K562 (cell line): ENCODE data around the gene DMRTA1. TPM values are rescaled to one million over a fixed set of nuclear protein-coding genes. Genes with fewer than 3 reads are reported as not detected.

ENCODE experiments used
- ATAC-seq: fragments of 200-7000 bp; cut with Tn5 transposase; 3 replicates; pipeline ENCODE4 v1.9.1; 2020; ENCODE audit warnings: moderate library complexity
- BruUV-seq: library from RNA; stranded (reverse); fragments of 400-500 nt; replicated peaks from 2 replicates; lab custom pipeline; 2021; lab: Mats Ljungman, UMichigan
- CTCF ChIA-PET: fragments of 300-600 bp; formaldehyde crosslinking; extraction: SDS; loops from one replicate; lab custom pipeline; 2021; ENCODE audit warnings: low intra/inter-chr PET ratio; lab: Yijun Ruan, JAX
- POLR2A ChIA-PET: fragments of 300-600, 350-650 bp; sonication (Branson Sonifier 250); formaldehyde crosslinking; extraction: SDS; loops from one replicate; lab custom pipeline; 2021; ENCODE audit warnings: antibody characterized with exemption, inconsistent platforms; lab: Yijun Ruan, JAX
- DNase-seq, 4 experiments: peaks; one replicate each; pipeline versions ENCODE4 v3.0.0 to v3.0.0-alpha.2; 2011 to 2018; ENCODE audit warnings: low spot score in 3 of 4, mixed read lengths in 3 of 4; ENCODE audit errors: extremely low read depth in 1 of 4
- FAIRE-seq: peaks from 2 replicates; lab custom pipeline; 2011; peaks lifted over from hg19 to GRCh38; lab: Jason Lieb, UNC
- H2AFZ ChIP-seq: 2 replicates; pipeline ENCODE4 v1.6.0; 2011; ENCODE audit warnings: low read depth, low read length, control low read depth, inconsistent platforms
- H3K27ac ChIP-seq: fragments of 200-600 bp; 3 replicates; pipeline ENCODE4 v1.8.0; 2011; ENCODE audit warnings: low read depth, mild to moderate bottlenecking, control low read depth, inconsistent platforms, low read length, moderate library complexity, mixed read lengths; ENCODE audit errors: extremely low read depth
- H3K27me3 ChIP-seq, 2 experiments: fragments of 300-600 bp in 1 of 2; 2 replicates in 1 of 2; 3 replicates in 1 of 2; pipeline versions ENCODE4 v1.6.0 to v1.8.0; 2011; ENCODE audit warnings: inconsistent platforms in 2 of 2, low read length in 2 of 2, mild to moderate bottlenecking in 1 of 2, mixed read lengths in 1 of 2, moderate library complexity in 1 of 2; ENCODE audit not compliant: control insufficient read depth in 2 of 2, insufficient read depth in 2 of 2
- H3K36me3 ChIP-seq: fragments of 300-600 bp; 3 replicates; pipeline ENCODE4 v1.8.0; 2011; ENCODE audit warnings: mild to moderate bottlenecking, low read length, inconsistent platforms; ENCODE audit not compliant: control insufficient read depth, insufficient read depth
- H3K4me1 ChIP-seq, 2 experiments: fragments of 200-600 bp in 1 of 2; replicated peaks in 1 of 2; 2 replicates in 1 of 2; 3 replicates in 1 of 2; pipeline versions ENCODE4 v1.5.1 to v1.8.0; 2011; ENCODE audit warnings: inconsistent platforms in 2 of 2, low read length in 2 of 2, mild to moderate bottlenecking in 1 of 2, mixed read lengths in 1 of 2, moderate library complexity in 1 of 2; ENCODE audit not compliant: control insufficient read depth in 2 of 2, insufficient read depth in 2 of 2
- H3K4me2 ChIP-seq: 2 replicates; pipeline ENCODE4 v1.6.1; 2011; ENCODE audit warnings: low read length, control low read depth, inconsistent platforms, mixed read lengths; ENCODE audit not compliant: insufficient read depth
- H3K4me3 ChIP-seq: fragments of 200-600 bp; sonication (generic), shearing (Covaris generic); 2 replicates; pipeline ENCODE4 v1.5.1; 2016; ENCODE audit warnings: control low read depth, inconsistent platforms
- H3K79me2 ChIP-seq: fragments of 200-600 bp; 3 replicates; pipeline ENCODE4 v1.8.0; 2011; ENCODE audit warnings: low read length, inconsistent platforms; ENCODE audit not compliant: control insufficient read depth, insufficient read depth
- H3K9ac ChIP-seq, 2 experiments: 2 replicates each; pipeline versions ENCODE4 v1.6.0 to v1.6.1; 2011; ENCODE audit warnings: low read depth in 2 of 2, low read length in 2 of 2, control low read depth in 1 of 2, inconsistent platforms in 1 of 2, mild to moderate bottlenecking in 1 of 2, mixed read lengths in 1 of 2; ENCODE audit not compliant: insufficient read depth in 1 of 2
- H3K9me1 ChIP-seq: one replicate; pipeline ENCODE4 v1.6.0; 2011; ENCODE audit warnings: inconsistent platforms, mild to moderate bottlenecking, low read length, moderate library complexity; ENCODE audit not compliant: control insufficient read depth, insufficient read depth
- H3K9me3 ChIP-seq: replicated peaks from 2 replicates; pipeline ENCODE4 v1.5.1; 2011; ENCODE audit warnings: low read depth, low read length, inconsistent platforms; ENCODE audit not compliant: control insufficient read depth, insufficient read depth
- H4K20me1 ChIP-seq: replicated peaks from 2 replicates; pipeline ENCODE4 v1.6.1; 2011; ENCODE audit warnings: low read length, inconsistent platforms, mixed read lengths; ENCODE audit not compliant: control insufficient read depth, insufficient read depth
- E2F3 ChIP-seq: fragments of 250-450 bp; sonication (Bioruptor Pico); IDR thresholded peaks from 2 replicates; pipeline ENCODE4 v1.4.0; 2020; ENCODE audit warnings: mild to moderate bottlenecking
- ETV6 ChIP-seq, 3 experiments: fragments of 150-350 bp in 1 of 3; sonication (generic) in 1 of 3; formaldehyde crosslinking in 1 of 3; IDR thresholded peaks; 2 replicates each; pipeline versions ENCODE4 v1.6.1 to v1.8.0; 2014 to 2022; ENCODE audit warnings: borderline replicate concordance in 2 of 3, low read depth in 2 of 3, antibody characterized with exemption in 1 of 3, low read length in 1 of 3, mild to moderate bottlenecking in 1 of 3, missing genetic modification reagents in 1 of 3
- GTF2B ChIP-seq: IDR thresholded peaks from 2 replicates; pipeline ENCODE4 v1.6.1; 2011; ENCODE audit not compliant: insufficient read length; ENCODE audit errors: extremely low read depth
- IRF9 ChIP-seq: fragments of 450-650 bp; IDR thresholded peaks from 2 replicates; pipeline ENCODE4 v1.6.1; 2016; ENCODE audit warnings: missing biosample characterization, missing genetic modification characterization
- MTF1 ChIP-seq: fragments of 250-450 bp; sonication (Bioruptor Pico); IDR thresholded peaks from 2 replicates; pipeline ENCODE4 v1.9.0; 2021; ENCODE audit warnings: moderate library complexity, mild to moderate bottlenecking, inconsistent platforms, borderline replicate concordance
- NRF1 ChIP-seq, 2 experiments: fragments of 450-650 bp; IDR thresholded peaks in 1 of 2; conservative IDR thresholded peaks in 1 of 2; 2 replicates each; pipeline ENCODE4 v1.6.1; 2014; ENCODE audit warnings: mild to moderate bottlenecking in 2 of 2
- RBM14 ChIP-seq: fragments of 200-400 bp; formaldehyde crosslinking; IDR thresholded peaks from 2 replicates; pipeline ENCODE4 v1.6.1; 2018; ENCODE audit warnings: low read depth, mild to moderate bottlenecking, low read length, moderate library complexity, borderline replicate concordance; ENCODE audit not compliant: insufficient read depth
- USF1 ChIP-seq: sonication (generic); formaldehyde crosslinking; IDR thresholded peaks from 2 replicates; pipeline ENCODE4 v1.9.0; 2022; ENCODE audit warnings: mild to moderate bottlenecking, missing genetic modification reagents
- ZNF124 ChIP-seq: sonication (generic); formaldehyde crosslinking; IDR thresholded peaks from 2 replicates; pipeline ENCODE4 v1.8.1; 2022; ENCODE audit warnings: missing genetic modification reagents
- ZNF740 ChIP-seq, 3 experiments: fragments of 200-800 bp in 1 of 3; sonication (Bioruptor generic) in 1 of 3; sonication (generic) in 1 of 3; formaldehyde crosslinking in 1 of 3; IDR thresholded peaks; 2 replicates each; pipeline versions ENCODE4 v1.6.1 to v1.8.0; 2016 to 2022; ENCODE audit warnings: mild to moderate bottlenecking in 2 of 3, missing compliant biosample characterization in 2 of 3, missing genetic modification characterization in 2 of 3, missing genetic modification reagents in 1 of 3
- WGBS: fragments of 100-300 bp; shearing (Covaris generic); methylation state at CpG from one replicate; pipeline ENCODE4 v1.1.6; 2016; ENCODE audit warnings: low coverage, mixed read lengths; ENCODE audit not compliant: insufficient coverage; ENCODE audit errors: missing lambda C conversion rate; 5-methylcytosine and 5-hydroxymethylcytosine counted together
- in situ Hi-C: fragments of 300-500 bp; cut with MboI; formaldehyde crosslinking; loops from 4 replicates; pipeline ENCODE4 v1.15.0; 2018; ENCODE audit warnings: inconsistent platforms, mixed read lengths
- intact Hi-C: fragments of 100-400 bp; cut with micrococcal nuclease; formaldehyde crosslinking; loops from 2 replicates; pipeline ENCODE4 v1.14.2; 2022
- polyA plus RNA-seq, 8 experiments: library from polyadenylated mRNA; depleted of rRNA in 4 of 8; stranded (reverse) in 5 of 8; unstranded in 3 of 8; fragments of >200 nt; fragmentation: Nextera tagmentation in 2 of 8; fragmentation: Illumina TruSeq in 1 of 8; extraction: Ambion mirVana in 2 of 8; extraction: Trizol in 1 of 8; gene quantifications; 2 replicates each; pipeline versions ENCODE4 v1.2.1 to v1.2.3, GENCODE V29; 2011 to 2014; ENCODE audit warnings: inconsistent platforms in 1 of 8, missing spikeins in 1 of 8
- total RNA-seq, 7 experiments: library from RNA; depleted of rRNA in 6 of 7; stranded (reverse); fragments of >200 nt in 6 of 7; fragmentation: Illumina TruSeq in 2 of 7; extraction: Trizol in 2 of 7; gene quantifications; 2 replicates each; pipeline versions ENCODE4 v1.2.1 to v1.2.3, GENCODE V29; 2011 to 2021; ENCODE audit warnings: low replicate concordance in 1 of 7

Gene DMRTA1
- total and polyA plus RNA-seq, 9 of the 15 experiments (the other 6 are each of a cell fraction or from before 2014, with no cell fraction given) = not detected

- Histone ChIP-seq H3K9ac (no peak overlapping the region), H3K27ac (no peak overlapping the region), H3K79me2 (no peaks in the 10 kb centered on the region), H3K9me3 (no peaks in the 10 kb centered on the region), H3K27me3 (no peaks in the 10 kb centered on the region), H3K36me3 (no peaks in the 10 kb centered on the region), H3K9me1 (no peaks in the 10 kb centered on the region), H4K20me1 (no peaks in the 10 kb centered on the region), H2AFZ (no peak overlapping the region), H3K4me2 (no peak overlapping the region), H3K4me3 (no peak overlapping the region), H3K4me1 (no peaks in the 10 kb centered on the region)
- no TSS peak for BruUV-seq
- TF ChIP-seq NRF1 (conservative IDR thresholded peaks at IDR 0.05 in 1 of 2, IDR thresholded peaks at IDR 0.05 in 1 of 2) = no peak
- DNase-seq (no peak), ATAC-seq (no peak), FAIRE-seq (no peak)
- in situ Hi-C loops = no loop called here
- intact Hi-C loops = no loop called here
- POLR2A ChIA-PET = no interaction called here
- CTCF ChIA-PET = no interaction called here
- no CpG with 5 or more reads among the region's 8 CpGs for WGBS
Measured at GRCh38 chr9:22469928-22470544, 23.4 kb downstream of the DMRTA1 start.

GRCh38 chr9:22481566-22481965 is 34.9 kb downstream of the DMRTA1 start:
- no peaks in the 10 kb centered on the region for H3K4me1 ChIP-seq
- no TSS peak for BruUV-seq
- ChIA-PET POLR2A (no interaction called here), CTCF (no interaction called here)
- ATAC-seq (no peak), FAIRE-seq (no peak), DNase-seq (no peak)
- intact Hi-C loops = no loop called here
- no CpG with 5 or more reads among the region's 2 CpGs for WGBS
- no peak overlapping the region for H3K4me3 ChIP-seq
- H3K27me3 ChIP-seq = no peaks in the 10 kb centered on the region
- H3K27ac ChIP-seq = no peak overlapping the region
- H2AFZ ChIP-seq = no peak overlapping the region
- no peaks in the 10 kb centered on the region for H3K9me1 ChIP-seq
- in situ Hi-C loops = no loop called here
- H3K36me3 ChIP-seq = no peaks in the 10 kb centered on the region
- no peak overlapping the region for H3K4me2 ChIP-seq
- H3K79me2 ChIP-seq = no peaks in the 10 kb centered on the region
- no peaks in the 10 kb centered on the region for H3K9me3 ChIP-seq
- H4K20me1 ChIP-seq = no peaks in the 10 kb centered on the region
- H3K9ac ChIP-seq = no peak overlapping the region
- TF ChIP-seq IRF9 (tag) (no peak), RBM14 (no peak), GTF2B (no peak), MTF1 (CRISPR knock-in tag) (no peak), ZNF740 (CRISPR knock-in tag; IDR thresholded peaks at IDR 0.05) (no peak), ZNF740 (tag; IDR thresholded peaks at IDR 0.05) (no peak), E2F3 (no peak), ETV6 (IDR thresholded peaks at IDR 0.05; ENCODE audit: borderline replicate concordance in 1 of 2, low read depth in 2 of 2, low read length in 1 of 2) (no peak), ETV6 (CRISPR knock-in tag; IDR thresholded peaks at IDR 0.05; ENCODE audit: borderline replicate concordance) (no peak), ZNF124 (CRISPR knock-in tag) (no peak), USF1 (CRISPR knock-in tag) (no peak)
